ENCODE results near the gene MSH3.
"Not testable (repeated sequence)": the region's sequence is repeated elsewhere in the genome, so short reads cannot be mapped to it uniquely, and the experiment has no call there.

MSH3 gene

DNA sequence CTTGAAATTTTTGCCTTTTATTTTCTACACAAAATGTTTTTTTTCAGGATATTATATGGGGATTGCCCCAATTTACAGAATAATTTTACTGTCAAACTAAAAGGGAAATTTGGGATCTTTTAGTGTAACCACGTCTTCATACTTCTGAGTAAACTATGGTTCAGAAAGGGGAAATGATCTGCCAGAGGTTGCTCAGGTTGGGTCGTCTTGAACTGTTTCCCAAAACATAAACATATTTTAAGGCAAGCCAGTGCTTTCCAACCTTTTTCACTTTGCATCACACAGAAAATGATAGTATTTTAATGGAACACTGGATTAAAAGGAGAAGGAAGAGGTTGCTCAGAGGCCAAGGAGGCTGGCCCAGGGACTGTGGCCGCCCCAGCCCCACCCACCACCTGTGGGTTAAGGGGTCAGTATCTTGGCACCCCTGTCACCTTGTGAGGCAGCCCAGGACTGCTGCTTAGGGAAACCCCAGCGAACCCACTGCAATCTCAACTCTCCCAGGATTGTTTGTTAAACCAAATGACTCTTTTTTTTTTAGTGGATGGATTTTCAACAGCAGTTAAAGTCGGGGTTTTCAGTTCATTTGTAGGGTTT lies 143.1 kb downstream of the MSH3 start:
- DNase-seq (ENCODE audit: low spot score) = no peak

DNA sequence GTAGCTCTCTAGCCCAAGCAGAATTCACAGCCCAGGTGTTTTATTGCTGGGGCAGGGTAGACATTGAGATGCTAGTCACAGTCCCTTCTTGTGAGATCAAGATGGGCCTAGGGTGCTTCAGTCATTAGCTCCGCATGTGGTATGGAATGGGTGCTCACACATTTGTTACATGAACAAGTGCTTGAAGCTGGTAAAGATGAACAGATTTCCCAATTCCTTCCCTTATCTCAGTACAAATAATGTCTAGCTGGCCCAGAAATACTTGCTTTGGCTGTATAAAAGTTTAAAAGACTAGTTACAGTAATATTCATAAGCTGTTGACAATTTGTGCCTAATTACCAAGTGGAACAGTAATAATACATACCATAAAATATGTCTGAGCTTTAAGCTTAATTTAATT lies 143.7 kb downstream of the MSH3 start:
- DNase-seq (ENCODE audit: low spot score) = no peak

DNA sequence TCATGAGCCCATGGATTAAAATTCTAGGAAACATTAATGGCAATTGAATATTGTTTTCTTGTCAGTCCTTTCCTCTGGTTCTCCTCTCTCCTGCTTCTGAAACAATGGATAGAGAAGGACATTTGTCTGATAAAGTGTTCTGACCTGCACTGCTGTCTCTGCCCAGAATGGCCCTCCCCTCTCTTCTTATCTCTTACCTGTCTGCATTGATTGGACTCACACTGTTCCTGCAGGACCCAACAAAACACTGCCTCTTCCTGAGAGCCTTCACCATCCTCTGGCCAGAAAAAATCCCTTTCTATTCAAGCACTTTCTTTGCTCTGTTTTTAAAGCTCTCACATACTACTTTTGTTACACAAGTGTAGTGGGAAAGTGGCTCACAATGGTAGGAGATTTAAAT lies 144.2 kb downstream of the MSH3 start:
- DNase-seq (ENCODE audit: low spot score) = no peak

DNA sequence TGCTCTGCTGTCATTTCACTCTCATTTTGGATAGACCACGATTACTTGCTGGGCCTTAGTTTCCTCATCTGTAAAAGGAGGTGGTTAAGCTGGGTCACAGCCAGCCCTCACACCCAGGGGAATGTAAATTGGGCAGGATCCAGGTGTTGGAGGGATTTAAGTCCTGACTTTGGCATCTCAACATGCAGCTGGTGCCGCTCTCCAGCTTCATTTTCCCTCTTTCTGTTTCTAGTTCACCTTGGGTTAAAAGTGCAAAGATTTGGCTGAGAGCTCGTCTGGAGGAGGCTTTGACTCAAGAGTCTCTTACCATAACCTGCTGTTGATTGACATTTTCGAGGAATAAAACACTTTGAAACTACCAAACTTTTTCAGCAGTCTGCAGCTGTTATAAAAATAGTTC lies 144.6 kb downstream of the MSH3 start:
- no peak for DNase-seq (ENCODE audit: low spot score)

DNA sequence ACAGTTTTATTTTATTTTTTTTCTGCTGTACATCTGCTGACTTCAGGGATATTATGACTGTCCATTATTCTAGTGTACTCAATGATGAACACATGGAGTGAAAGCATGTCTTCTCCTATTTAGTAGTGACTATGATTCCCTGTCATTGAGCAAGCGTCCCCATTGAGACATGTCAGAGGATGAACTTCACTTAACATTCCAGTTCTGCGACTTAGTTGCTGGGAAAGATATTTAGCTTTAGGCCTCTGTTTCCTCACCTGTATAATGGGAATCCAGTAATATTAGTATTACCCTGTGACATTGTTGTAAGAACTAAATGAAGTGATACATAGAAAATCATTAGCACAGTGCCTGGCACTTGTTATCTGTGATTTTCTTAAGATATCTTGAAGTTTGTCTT lies 145.1 kb downstream of the MSH3 start:
- DNase-seq (ENCODE audit: low spot score) = no peak

DNA sequence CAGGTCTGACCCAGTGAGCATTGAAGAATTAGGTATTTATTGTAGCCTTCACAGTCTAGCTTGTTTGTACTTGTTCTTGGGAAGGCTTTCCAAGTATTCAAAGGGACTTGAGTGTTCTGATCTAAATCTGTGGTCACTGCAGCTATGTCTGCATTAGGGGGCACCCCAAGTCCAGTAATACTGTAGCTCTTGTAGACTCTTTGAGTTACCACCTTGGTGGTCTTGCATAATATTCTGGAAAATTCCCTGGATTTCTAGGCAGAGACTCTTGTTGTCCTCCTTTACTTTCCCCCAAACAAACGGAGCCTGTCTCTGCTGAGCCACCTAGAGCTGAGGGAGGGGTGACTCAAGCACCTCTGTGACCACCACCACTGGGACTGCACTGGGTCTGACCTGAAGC lies 149.9 kb downstream of the MSH3 start:
- DNase-seq (ENCODE audit: low spot score) = no peak

DNA sequence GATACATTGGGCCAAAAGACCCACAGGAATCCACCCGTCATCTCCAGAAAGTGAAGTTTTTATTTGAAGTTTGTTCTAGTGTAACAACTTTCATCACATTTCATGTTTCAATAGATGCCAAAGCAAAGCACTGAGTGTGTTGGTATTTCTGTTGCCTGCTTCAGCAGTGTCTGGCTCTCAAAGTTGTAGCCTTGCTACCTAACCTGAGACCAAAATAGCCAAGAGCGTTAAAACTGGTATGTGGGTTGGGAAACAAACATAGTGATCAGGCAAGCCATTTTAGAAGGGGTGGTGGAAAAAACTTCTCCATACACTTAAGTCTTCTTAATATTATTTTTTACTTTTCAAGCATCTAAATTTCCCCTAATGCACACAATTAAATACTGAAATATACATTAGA lies 150.6 kb downstream of the MSH3 start:
- DNase-seq (ENCODE audit: low spot score) = no peak

DNA sequence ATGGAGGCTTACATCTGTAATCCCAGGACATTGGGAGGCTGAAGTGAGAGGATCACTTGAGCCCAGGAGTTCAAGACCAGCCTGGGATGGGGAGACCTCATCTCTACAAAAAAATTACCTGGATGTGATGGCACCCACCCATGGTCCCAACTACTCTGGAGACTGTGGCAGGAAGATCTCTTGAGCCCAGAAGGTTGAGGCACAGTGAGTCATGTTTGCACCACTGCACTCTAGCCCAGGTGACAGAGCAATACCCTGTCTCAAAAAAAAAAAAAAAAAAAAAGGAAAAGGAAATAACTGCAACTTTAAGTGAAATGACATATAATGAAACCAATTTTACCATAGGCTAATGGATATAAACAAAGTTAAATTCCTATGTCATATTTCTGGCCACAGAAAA lies 152.5 kb downstream of the MSH3 start:
- DNase-seq (ENCODE audit: low spot score) = no peak

DNA sequence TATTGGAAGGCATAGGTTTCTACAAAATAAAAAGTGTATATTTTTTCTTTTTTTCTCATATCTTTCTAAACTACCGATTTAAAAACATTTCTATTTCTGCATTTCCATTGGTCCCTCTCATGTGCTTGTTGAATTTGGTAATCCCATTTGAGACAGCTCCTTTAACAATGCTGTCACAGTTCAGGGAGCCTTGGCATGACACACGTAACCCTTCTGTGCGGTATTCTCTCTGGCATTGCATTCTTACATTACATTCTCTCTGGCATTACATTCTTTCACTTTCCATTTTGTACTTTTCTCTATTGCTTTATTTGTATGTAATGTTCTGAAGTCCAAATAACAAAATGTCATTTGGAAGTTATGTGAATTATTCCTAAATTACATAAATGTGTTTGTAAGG lies 155.0 kb downstream of the MSH3 start:
- no peak for DNase-seq (ENCODE audit: low spot score)

DNA sequence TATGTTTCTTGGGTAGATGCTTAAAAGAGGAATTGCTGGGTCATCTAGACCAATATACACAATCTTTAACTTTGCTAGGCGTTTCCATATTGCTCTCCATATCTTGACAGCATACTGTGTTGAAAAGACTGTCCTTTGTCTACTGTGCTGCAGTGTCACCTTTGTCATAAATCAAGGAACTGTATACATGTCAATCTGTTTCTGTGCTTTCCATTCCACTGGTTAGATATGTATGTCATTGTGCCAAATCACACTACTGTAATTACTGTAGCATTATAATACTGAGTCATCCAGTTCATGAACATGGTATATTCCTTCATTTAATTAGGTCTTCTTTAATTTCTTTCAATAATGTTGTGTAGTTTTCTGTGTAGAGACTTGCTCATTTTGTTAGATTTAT lies 156.0 kb downstream of the MSH3 start:
- no peak for DNase-seq (ENCODE audit: low spot score)

DNA sequence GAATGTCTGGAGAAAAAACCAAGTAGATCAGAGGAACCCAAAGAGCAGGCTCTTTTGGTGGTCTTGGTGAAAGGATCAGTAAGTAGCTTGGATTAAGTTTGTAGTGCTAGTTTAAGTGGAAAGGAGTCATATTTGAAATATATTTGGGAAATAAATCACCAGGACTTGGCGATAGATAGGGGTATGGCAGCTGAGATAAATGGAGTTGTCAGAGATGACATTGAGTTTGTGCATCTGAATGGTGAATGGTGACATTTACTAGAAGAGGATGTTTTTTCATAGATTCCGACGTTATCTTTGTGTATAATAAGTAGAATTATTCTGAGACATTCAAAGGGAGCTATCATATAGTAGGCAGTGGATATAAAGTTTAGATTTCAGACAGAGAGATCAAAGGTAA lies 162.1 kb downstream of the MSH3 start:
- DNase-seq (ENCODE audit: low spot score) = no peak

DNA sequence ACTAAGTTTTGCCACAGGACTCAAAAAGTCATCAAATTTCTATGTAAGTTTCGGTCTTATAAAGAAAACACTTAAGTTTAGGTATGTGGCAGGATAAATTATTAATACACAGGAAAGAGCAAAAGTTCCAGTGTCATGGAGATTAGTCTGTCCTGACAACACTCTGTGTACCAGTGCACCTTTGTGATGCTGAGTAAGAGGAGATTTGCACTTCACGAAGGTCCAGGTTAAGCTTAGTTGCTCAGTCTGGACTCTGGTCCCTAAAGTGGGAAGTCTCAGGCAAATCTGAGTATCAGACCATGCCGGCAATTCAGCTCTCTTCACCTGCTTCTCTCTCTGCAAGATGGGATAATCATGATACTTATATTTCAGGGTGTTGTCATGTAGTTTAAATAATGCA lies 166.2 kb downstream of the MSH3 start:
- DNase-seq (ENCODE audit: low spot score) = no peak

DNA sequence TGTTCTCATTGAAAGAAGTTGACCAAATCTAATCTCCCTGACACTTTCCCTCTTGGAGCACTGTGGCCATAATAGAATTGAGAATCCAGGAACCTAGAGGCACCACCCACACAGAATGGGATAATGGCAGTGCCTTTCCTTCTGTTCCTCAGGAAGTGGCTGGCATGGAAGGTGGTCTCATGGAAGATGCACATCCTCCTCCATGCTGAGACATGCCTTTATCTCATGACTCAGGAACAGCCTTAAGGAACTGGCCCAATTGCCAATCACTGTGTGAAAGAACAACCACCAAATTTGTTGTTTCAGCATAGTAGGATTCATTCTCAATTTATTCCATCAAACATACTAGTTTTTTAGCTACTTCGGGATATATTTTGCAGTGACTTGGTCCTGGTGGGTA lies 168.2 kb downstream of the MSH3 start:
- no peak for DNase-seq (ENCODE audit: low spot score)

DNA sequence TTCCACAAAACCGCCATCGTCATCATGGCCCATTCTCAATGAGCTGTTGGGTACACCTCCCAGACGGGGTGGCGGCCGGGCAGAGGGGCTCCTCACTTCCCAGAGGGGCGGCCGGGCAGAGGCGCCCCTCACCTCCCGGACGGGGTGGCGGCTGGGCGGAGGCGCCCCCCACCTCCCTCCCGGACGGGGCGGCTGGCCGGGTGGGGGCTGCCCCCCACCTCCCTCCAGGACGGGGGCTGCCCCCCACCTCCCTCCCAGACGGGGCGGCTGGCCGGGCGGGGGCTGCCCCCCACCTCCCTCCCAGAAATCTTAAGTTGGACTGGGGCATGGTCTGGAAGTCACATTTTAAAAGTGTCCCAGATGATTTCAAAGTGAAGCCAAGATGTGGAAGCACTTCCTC lies 169.7 kb downstream of the MSH3 start:
- DNase-seq (ENCODE audit: low spot score) = not testable (repeated sequence)

DNA sequence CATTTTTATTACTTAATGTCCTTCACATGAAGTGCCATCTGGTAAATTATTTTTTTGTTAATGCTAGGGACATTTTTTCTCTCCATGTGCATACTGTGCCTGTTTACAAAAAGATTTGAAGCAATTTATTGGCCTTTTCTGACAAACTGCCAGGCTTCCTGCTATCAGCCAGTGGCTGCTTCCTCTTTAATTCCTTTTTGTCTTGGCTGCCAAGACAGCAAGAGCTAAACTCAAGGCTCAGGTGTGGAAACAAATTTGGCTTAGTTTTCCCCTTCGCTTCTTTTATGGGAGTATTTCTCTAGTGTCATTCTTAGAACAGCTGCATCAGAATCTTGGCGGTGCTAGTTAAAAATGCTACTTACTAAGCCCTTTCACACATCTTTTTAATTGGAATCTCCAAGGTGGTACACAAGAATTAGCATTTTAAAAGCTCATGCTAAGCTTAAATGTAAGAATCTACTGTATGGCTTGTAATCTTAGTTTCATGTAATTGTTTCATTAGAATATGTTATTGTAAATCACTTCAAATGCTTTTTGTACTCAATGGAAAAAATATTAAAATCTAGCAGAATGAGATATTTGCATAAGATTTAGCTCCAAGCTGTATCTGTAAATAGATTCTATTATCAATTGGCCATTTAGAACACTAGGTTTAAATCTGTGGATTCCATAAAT lies 171.5 kb downstream of the MSH3 start:
- no peak for DNase-seq (ENCODE audit: low spot score)

DNA sequence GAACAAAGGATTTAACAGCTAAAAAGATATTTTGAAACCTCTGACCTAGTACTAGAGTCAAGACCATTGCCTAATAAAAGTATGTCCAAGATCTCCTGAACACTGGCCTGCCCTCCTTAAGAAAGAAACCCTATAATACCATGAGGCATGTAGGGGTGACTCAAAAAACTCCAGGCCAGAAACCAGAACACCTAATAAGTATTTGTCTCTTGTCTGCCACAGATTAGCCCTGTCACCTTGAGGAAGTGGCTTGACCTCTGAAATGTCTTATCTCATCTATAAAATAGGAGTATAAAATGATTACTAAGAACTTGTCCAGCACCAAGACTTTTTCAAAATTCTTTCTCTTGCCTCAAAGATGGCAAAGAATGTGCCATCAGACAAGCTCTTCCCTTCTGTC lies 180.3 kb downstream of the MSH3 start:
- DNase-seq (ENCODE audit: low spot score) = no peak

DNA sequence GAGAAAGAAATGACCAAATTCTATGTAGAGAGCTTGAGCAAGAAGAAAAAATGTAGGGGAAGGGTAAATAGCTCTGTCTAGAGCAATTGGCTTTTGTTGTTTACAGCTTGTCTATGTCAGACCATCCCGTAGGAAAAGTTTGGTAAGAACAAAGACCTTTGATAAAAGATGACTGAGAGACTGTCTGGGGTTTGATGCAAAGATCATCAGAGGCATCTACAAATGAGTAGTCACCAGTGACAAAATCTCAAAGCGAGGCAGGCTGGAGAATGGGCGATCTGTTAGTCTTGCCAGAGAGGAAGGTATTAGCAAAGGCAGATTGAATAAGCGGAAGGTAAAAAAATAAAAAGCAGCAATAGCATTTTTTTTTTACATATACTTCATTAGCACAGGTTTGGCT lies 180.7 kb downstream of the MSH3 start:
- no peak for DNase-seq (ENCODE audit: low spot score)

DNA sequence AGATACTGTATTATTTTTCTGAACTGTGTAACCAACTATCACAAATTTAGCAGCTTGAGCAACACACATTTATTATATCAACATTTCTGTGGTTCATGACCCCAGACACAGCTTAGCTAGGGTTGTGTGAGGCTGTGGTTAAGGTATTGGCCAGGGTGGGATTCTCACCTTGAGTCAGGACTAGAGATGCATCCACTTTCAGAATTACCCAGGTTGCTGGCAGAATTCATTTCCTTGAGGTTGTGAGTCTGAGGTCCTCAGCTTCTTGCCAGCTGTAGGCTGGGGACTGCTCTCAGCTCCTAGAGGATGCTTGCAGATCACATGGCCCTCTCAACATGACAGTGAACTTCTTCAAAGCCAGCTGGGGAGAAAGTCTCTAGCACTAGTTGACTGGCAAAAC lies 183.2 kb downstream of the MSH3 start:
- no peak for DNase-seq (ENCODE audit: low spot score)

DNA sequence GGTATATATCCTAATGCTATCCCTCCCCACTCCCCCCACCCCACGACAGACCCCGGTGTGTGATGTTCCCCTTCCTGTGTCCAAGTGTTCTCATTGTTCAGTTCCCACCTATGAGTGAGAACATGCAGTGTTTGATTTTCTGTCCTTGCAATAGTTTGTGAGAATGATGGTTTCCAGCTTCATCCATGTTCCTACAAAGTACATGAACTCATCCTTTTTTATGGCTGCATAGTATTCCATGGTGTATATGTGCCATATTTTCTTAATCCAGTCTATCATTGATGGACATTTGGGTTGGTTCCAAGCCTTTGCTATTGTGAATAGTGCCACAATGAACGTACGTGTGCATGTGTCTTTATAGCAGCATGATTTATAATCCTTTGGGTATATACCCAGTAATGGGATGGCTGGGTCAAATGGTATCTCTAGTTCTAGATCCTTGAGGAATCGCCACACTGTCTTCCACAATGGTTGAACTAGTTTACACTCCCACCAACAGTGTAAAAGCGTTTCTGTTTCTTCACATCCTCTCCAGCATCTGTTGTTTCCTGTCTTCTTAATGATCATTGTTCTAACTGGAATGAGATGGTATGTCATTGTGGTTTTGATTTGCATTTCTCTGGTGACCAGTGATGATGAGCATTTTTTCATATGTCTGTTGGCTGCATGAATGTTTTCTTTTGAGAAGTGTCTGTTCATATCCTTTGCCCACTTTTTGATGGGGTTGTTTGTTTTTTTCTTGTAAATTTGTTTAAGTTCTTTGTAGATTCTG lies 186.8 kb downstream of the MSH3 start:
- DNase-seq (ENCODE audit: low spot score) = not testable (repeated sequence)

DNA sequence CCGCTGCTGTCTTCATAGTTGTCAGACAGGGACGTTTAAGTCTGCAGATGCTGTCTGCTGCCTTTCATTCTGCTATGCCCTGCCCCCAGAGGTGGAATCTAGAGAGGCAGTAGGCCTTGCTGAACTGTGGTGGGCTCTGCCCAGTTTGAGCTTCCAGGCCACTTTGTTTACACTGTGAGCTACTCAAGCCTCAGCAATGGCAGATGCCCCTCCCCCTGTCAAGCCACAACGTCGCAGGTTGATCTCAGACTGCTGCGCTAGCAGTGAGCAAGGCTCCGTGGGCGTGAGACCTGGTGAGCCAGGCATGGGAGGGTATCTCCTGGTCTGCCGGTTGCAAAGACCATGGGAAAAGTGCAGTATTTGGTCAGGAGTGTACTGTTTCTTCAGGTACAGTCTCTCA lies 192.0 kb downstream of the MSH3 start:
- not testable (repeated sequence) for DNase-seq (ENCODE audit: low spot score)

DNA sequence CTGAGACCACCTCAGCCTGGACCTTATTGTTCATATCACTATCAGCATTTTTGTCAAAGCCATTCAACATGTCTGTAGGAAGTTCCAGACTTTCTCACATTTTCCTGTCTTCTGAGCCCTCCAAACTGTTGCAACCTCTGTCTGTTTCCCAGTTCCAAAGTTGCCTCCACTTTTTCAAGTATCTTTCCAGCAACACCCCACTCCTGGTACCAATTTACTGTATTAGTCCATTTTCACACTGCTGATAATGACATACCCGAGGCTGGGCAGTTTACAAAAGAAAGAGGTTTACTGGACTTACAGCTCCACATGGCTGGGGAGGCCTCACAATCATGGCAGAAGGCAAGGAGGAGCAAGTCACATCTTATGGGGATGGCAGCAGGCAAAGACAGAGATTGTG lies 195.7 kb downstream of the MSH3 start:
- not testable (repeated sequence) for DNase-seq (ENCODE audit: low spot score)

DNA sequence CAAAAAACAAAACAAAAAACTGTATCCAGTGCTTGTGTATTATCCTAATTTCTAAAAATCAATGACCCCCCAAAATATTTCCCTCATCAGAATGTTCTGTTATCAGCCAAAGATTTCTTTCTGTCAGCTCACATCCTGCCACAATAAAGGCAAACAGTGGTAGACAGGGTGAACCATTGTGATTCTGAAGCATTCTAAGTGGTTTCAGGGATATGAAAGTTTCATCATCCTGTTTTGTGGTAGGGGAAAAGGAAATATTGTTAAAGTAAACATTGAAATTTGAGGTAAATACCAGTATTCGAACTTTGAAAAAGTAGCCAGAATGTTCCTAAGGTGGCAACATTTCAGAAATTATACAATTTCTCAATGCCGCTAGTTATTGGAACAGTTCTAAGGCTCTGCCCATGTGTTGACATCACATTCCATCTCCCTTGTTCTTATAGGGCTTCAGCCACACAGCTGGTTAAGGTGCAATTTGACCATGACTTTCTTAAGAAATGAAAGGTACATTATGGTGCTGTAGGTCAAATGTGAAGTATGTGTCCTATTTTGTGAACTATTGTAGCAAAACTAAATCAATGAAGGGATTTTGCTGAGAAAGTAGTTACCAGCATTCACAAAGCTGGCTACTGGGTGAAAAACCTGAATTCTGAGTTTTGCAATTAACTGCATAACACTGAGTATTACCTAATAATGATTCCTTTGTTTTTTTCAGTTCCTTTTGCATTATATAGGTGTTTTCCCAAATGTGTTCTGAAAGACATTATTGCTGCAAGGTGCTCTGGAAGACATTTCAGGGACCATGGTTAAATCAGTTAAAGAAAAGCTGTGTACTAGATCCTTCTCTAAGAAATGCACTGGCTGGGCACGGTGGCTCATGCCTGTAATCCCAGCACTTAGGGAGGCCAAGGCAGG lies 198.1 kb downstream of the MSH3 start:
- DNase-seq (ENCODE audit: low spot score) = no peak

DNA sequence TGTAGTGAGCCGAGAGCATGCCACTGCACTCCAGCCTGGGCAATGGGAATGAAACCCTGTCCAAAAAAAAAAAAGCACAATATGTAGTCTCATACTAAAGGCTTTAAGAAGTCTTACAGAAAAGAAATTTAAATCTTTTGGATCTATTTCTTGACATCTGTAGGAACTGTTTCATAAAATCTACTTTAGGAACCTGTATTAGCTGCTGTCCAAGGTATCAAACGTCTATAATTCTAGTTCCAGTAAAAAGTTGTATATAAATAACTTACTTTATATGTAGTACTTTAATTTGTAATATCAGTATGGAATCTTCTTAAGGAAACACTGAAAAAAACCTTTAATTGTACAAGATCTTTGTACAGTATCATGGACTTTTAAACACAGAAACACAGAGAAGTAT lies 199.0 kb downstream of the MSH3 start:
- no peak for DNase-seq (ENCODE audit: low spot score)
